Naive thymus-derived CD8-positive, alpha-beta T cell (primary cell): Measurements from ENCODE around the gene CPT1B. TPM values are rescaled to one million over a fixed set of nuclear protein-coding genes. Genes with fewer than 3 reads are reported as not detected.
A peak's percentile ranks its signal among the peaks of the same experiment; 100 is the strongest.
"Not testable (repeated sequence)": the region's sequence is repeated elsewhere in the genome, so short reads cannot be mapped to it uniquely, and the experiment has no call there.

ENCODE experiments used
- ATAC-seq, 2 donors: fragments of 150-1000 bp; cut with Tn5 transposase in 1 of 2; sonication (Bioruptor Pico), chemical (Tn5 transposase) in 1 of 2; 1 replicate in 1 of 2; 2 replicates in 1 of 2; pipeline ENCODE4 v1.10.0; 2021; ENCODE audit warnings: mild to moderate bottlenecking in 2 of 2, moderate library complexity in 2 of 2
- POLR2A ChIA-PET: fragments of 350-600 bp; sonication (Branson Sonifier 250); formaldehyde crosslinking; loops from one replicate; lab custom pipeline; 2021; ENCODE audit warnings: antibody characterized with exemption; lab: Charles Lee
- DNase-seq, 10 donors: peaks; one replicate each; pipeline versions ENCODE4 v3.0.0 to v3.0.0-alpha.2; 2020 to 2022
- H3K27ac Mint-ChIP-seq, 10 donors: one replicate each; pipeline ENCODE4 v1.8.0; 2020 to 2022; ENCODE audit warnings: mild to moderate bottlenecking in 10 of 10, mixed read lengths in 10 of 10, moderate library complexity in 4 of 10, inconsistent platforms in 1 of 10
- H3K27me3 Mint-ChIP-seq, 5 donors: one replicate each; pipeline ENCODE4 v1.8.0; 2021 to 2022; ENCODE audit warnings: mixed read lengths in 5 of 5
- H3K36me3 Mint-ChIP-seq, 3 donors: one replicate each; pipeline ENCODE4 v1.8.0; 2020 to 2022; ENCODE audit warnings: mixed read lengths in 3 of 3, mild to moderate bottlenecking in 2 of 3, inconsistent platforms in 1 of 3
- H3K4me1 Mint-ChIP-seq, 4 donors: one replicate each; pipeline ENCODE4 v1.8.0; 2021 to 2022; ENCODE audit warnings: mixed read lengths in 4 of 4
- H3K4me3 Mint-ChIP-seq, 10 donors: one replicate each; pipeline ENCODE4 v1.8.0; 2020 to 2022; ENCODE audit warnings: mild to moderate bottlenecking in 10 of 10, mixed read lengths in 10 of 10, moderate library complexity in 6 of 10, inconsistent platforms in 1 of 10
- H3K9me3 Mint-ChIP-seq, 9 donors: one replicate each; pipeline ENCODE4 v1.8.0; 2020 to 2022; ENCODE audit warnings: mixed read lengths in 9 of 9, mild to moderate bottlenecking in 3 of 9, inconsistent platforms in 1 of 9, moderate library complexity in 1 of 9
- polyA plus RNA-seq, 3 donors: library from polyadenylated mRNA; unstranded; fragments of 300-500 nt; fragmentation: Illumina TruSeq; gene quantifications; one replicate each; pipeline ENCODE4 v1.2.3, GENCODE V29; 2021
- total RNA-seq, 8 experiments: library from RNA in 2 of 8; stranded (reverse) in 2 of 8; gene quantifications; one replicate each; pipeline ENCODE4 v1.2.3 and lab custom pipeline; 2021 to 2026

The CPT1B gene
- total and polyA plus RNA-seq, 5 experiments from 2014 or later, result 0.23 to 97.5 (median 48.0) TPM; not detected in 1

DNA sequence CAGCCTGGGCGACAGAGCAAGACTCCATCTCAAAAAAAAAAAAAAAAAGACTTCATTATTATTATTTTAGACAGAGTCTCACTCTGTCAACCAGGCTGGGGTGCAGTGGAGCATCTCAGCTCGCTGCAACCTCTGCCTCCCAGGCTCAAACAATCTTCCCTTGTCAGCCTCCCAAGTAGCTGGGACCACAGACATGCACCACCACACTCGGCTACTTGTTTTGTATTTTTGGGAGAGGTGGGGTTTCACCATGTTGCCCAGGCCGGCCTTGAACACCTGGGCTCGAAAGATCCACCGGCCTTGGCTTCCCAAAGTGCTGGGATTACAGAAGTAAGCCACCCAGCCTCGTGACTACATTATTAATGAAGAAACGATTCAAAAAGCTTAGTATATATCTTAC, 43.1 kb downstream of the CPT1B start:
- no peak overlapping the region for H3K4me3 Mint-ChIP-seq
- H3K36me3 Mint-ChIP-seq, result no peaks in the 10 kb centered on the region
- ATAC-seq (no peak), DNase-seq (no peak)
- H3K27me3 Mint-ChIP-seq, result peaks cover 0 to 11% (median 0%) of the 10 kb centered on the region in 5 donors
- no peaks in the 10 kb centered on the region for H3K9me3 Mint-ChIP-seq
- POLR2A ChIA-PET, result interaction anchor here (2.0 to 7.5 kb wide), 2 partner anchors 8 to 13 kb away, joined by 6 to 121 read pairs; partner anchors contain the start of genes SCO2 and TYMP
- H3K27ac Mint-ChIP-seq, result no peak overlapping the region
- peaks cover 12 to 51% (median 27%) of the 10 kb centered on the region in 4 donors for H3K4me1 Mint-ChIP-seq

- H3K27me3 Mint-ChIP-seq, result peaks cover 0 to 11% (median 0%) of the 10 kb centered on the region in 5 donors
- ATAC-seq, H3K36me3 Mint-ChIP-seq, H3K9me3 Mint-ChIP-seq: not testable (repeated sequence)
- DNase-seq, result peak in 1 of 10 donors; percentile 42
- POLR2A ChIA-PET, result interaction anchor here (1.2 to 7.5 kb wide), 3 partner anchors 7 to 26 kb away, joined by 5 to 121 read pairs (median 6); partner anchors contain the start of genes LMF2, NCAPH2, SCO2 and TYMP
- H3K4me1 Mint-ChIP-seq, result peaks cover 10 to 42% (median 18%) of the 10 kb centered on the region in 4 donors
- H3K4me3 Mint-ChIP-seq, result peak overlapping the region in 3 of 10 donors; percentile 26 to 71 (median 33)
- peak overlapping the region in 4 of 10 donors; percentile 35 to 89 (median 82) for H3K27ac Mint-ChIP-seq
Measured at GRCh38 chr22:50533856-50534711, 44.1 kb downstream of the CPT1B start.

GRCh38 chr22:50532824-50533796, 45.1 kb downstream of the CPT1B start:
- Mint-ChIP-seq H3K4me3 (peak overlapping the region; percentile 28 to 90 (median 58)), H3K9me3 (no peaks in the 10 kb centered on the region), H3K27me3 (peaks cover 0 to 11% (median 0%) of the 10 kb centered on the region in 5 donors), H3K27ac (peak overlapping the region in 5 of 10 donors; percentile 59 to 89 (median 88)), H3K4me1 (peaks cover 14 to 46% (median 23%) of the 10 kb centered on the region in 4 donors), H3K36me3 (no peaks in the 10 kb centered on the region)
- DNase-seq (peak in 1 of 10 donors; percentile 30), ATAC-seq (no peak)
- POLR2A ChIA-PET, result interaction anchor here (0.6 to 2.3 kb wide), 8 partner anchors 7 to 341 kb away, joined by 3 to 12 read pairs (median 5); partner anchors contain the start of genes KLHDC7B, LMF2 and NCAPH2

DNA sequence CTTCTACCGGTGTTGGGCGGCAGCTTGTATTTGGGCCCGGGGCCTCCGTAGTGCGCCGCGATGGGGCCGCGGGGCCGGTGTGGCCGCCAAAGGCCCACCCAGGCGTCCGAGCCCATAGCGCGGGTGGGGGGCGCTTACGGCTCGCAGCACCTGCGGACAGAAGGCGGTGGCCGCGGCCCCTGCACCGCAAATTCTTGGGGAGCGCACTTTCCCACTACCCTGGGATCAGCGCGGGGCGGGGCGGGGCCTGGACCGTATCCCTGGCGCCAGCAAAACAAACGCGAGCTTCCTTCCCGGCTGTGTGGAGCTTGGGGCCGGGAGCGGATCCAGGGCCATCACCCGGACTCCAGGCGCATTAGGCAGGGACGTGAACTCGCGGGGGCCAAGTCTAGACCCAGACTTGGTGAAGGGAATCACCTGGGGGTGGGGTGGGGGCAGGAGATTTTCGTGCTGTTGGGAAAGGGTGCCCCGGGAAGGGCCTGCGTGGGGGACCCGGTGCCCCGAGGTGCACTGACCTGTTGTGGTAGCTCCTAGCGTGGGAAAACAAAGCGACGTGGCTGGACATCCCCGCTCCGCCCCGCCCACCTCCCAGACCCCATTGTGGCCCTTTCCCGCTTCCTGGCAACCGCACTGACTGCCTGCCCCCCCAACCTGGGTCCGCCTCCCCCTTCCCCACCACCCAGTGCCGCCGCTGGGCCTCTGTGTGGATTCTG, 46.1 kb downstream of the CPT1B start:
- DNase-seq, result peak in 1 of 10 donors; percentile 60
- H3K4me1 Mint-ChIP-seq, result peaks cover 16 to 47% (median 28%) of the 10 kb centered on the region in 4 donors

DNA sequence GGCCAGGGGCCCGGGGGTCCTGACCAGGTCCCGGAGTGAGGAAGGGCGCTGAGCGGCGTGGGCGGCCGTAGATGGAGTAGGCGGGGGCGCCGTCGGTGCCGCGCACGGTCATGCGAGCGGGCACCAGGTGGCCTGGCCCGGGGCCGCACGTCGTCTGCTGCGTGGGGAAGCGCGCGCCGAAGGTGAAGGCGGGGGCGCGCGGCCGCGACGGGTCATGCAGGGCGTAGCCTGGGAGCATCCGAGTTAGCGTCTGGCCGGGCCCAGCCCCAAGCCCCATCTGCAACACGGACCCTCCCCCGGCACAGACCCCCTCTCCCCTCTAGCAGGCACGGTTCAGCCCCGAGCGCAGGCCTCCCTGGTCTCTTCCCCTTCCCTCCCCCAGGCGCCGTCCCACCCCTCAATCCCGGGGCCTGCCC, 46.7 kb downstream of the CPT1B start:
- H3K27me3 Mint-ChIP-seq, result peaks cover 0 to 11% (median 0%) of the 10 kb centered on the region in 5 donors
- peaks cover 20 to 50% (median 33%) of the 10 kb centered on the region in 4 donors for H3K4me1 Mint-ChIP-seq
- DNase-seq (peak in 4 of 10 donors; percentile 34 to 71 (median 58)), ATAC-seq (peak; percentile 44 to 56)
- H3K4me3 Mint-ChIP-seq, result peak overlapping the region; percentile 79 to 91 (median 88)
- H3K9me3 Mint-ChIP-seq, result no peaks in the 10 kb centered on the region
- POLR2A ChIA-PET, result interaction anchor here (0.6 to 2.3 kb wide), 7 partner anchors 8 to 90 kb away, joined by 3 to 12 read pairs (median 4); no protein-coding TSS in a partner anchor
- H3K27ac Mint-ChIP-seq, result peak overlapping the region in 7 of 10 donors; percentile 90 to 97 (median 95)
- H3K36me3 Mint-ChIP-seq, result no peaks in the 10 kb centered on the region

More for the DNA sequence above, 46.1 kb downstream of the CPT1B start:
- H3K4me3 Mint-ChIP-seq, result peak overlapping the region; percentile 28 to 91 (median 85)
- POLR2A ChIA-PET, result interaction anchor here (0.6 to 2.3 kb wide), 11 partner anchors 8 to 290 kb away, joined by 3 to 12 read pairs (median 4); partner anchors contain the start of genes LMF2 and NCAPH2
- peak overlapping the region in 6 of 10 donors; percentile 43 to 90 (median 88) for H3K27ac Mint-ChIP-seq
- H3K9me3 Mint-ChIP-seq, result no peaks in the 10 kb centered on the region
- H3K36me3 Mint-ChIP-seq, result no peaks in the 10 kb centered on the region
- H3K27me3 Mint-ChIP-seq, result peaks cover 0 to 11% (median 0%) of the 10 kb centered on the region in 5 donors
- no peak for ATAC-seq

GRCh38 chr22:50530877-50531545, 47.2 kb downstream of the CPT1B start:
- Mint-ChIP-seq H3K4me1 (peaks cover 20 to 50% (median 34%) of the 10 kb centered on the region in 4 donors), H3K27me3 (peaks cover 0 to 11% (median 0%) of the 10 kb centered on the region in 5 donors), H3K27ac (peak overlapping the region; percentile 80 to 97 (median 91)), H3K9me3 (no peaks in the 10 kb centered on the region), H3K4me3 (peak overlapping the region; percentile 79 to 91 (median 88)), H3K36me3 (no peaks in the 10 kb centered on the region)
- DNase-seq (peak in 8 of 10 donors; percentile 47 to 76 (median 60)), ATAC-seq (peak; percentile 28 to 55)
- POLR2A ChIA-PET, result interaction anchor here (1.3 to 2.3 kb wide), 4 partner anchors 9 to 67 kb away, joined by 3 to 12 read pairs (median 5); no protein-coding TSS in a partner anchor

DNA sequence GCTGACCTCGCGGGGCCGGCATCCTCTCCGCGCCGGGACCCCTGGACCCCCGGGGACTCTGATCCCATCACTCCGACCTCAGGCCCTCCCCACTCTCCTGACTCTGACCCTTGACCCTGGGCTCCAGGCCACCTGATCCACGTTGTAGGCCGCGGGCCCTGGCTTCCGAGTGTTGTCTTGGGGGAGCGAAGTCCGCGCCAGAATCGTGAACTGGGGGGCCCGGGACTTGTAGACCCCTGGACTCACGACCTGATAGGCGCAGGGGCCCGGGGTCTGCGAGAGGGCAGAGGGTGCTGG, 47.7 kb downstream of the CPT1B start:
- Mint-ChIP-seq H3K27me3 (peaks cover 0 to 11% (median 0%) of the 10 kb centered on the region in 5 donors), H3K36me3 (no peaks in the 10 kb centered on the region), H3K4me3 (peak overlapping the region; percentile 68 to 91 (median 86)), H3K27ac (peak overlapping the region in 7 of 10 donors; percentile 55 to 97 (median 78)), H3K9me3 (no peaks in the 10 kb centered on the region), H3K4me1 (peaks cover 20 to 50% (median 34%) of the 10 kb centered on the region in 4 donors)
- POLR2A ChIA-PET, result interaction anchor here (2.3 kb wide), 1 partner anchor 9 kb away, joined by 12 read pairs; no protein-coding TSS in a partner anchor
- DNase-seq (no peak), ATAC-seq (no peak)

- no peaks in the 10 kb centered on the region for H3K9me3 Mint-ChIP-seq
- DNase-seq (peak in 7 of 10 donors; percentile 37 to 66 (median 47)), ATAC-seq (no peak)
- H3K27me3 Mint-ChIP-seq, result peaks cover 0 to 11% (median 0%) of the 10 kb centered on the region in 5 donors
- H3K4me3 Mint-ChIP-seq, result peak within 1 kb of the TSS; percentile 79 to 91 (median 88)
- H3K4me1 Mint-ChIP-seq, result peaks cover 20 to 48% (median 34%) of the 10 kb centered on the region in 4 donors
- POLR2A ChIA-PET, result interaction anchor here (0.6 to 6.6 kb wide), 8 partner anchors 8 to 188 kb away, joined by 3 to 121 read pairs (median 9); partner anchors contain the start of genes KLHDC7B, LMF2 and NCAPH2
- peak within 1 kb of the TSS in 9 of 10 donors; percentile 86 to 97 (median 92) for H3K27ac Mint-ChIP-seq
- no peaks in the 10 kb centered on the region for H3K36me3 Mint-ChIP-seq
Measured at GRCh38 chr22:50529897-50530579, 48.2 kb downstream of the CPT1B start, which contains the start of gene TYMP. TSS of gene TYMP (minus strand) at chr22:50530012. CDS start at chr22:50529709, 303 bp downstream.

DNA sequence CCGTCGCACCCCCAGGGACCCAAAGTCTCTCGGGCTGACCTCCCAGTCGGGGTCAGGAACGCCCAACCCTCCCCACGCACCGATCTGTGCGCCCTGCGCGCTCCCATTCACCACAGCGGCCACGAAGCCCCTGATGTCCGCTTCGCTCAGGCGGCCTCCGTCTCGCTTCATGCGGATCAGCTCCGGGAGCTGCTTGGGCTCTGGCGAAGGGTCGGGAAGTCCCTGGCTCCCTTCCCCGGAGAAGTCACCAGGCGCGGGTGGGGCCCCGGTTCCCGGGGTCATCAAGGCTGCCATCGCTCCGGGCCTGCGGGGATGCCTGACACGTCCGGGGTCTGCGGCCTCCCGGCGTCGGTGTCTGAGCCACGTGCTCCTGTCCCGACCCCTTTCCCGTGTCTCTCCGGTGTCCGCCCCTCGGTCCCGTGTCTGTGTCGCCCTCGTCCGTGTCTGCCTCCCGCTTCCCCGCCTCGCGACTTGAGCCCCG, 48.8 kb downstream of the CPT1B start:
- peak overlapping the region in 8 of 10 donors; percentile 14 to 90 (median 40) for H3K4me3 Mint-ChIP-seq
- ATAC-seq, result no peak
- peak overlapping the region in 4 of 10 donors; percentile 9 to 81 (median 26) for H3K27ac Mint-ChIP-seq
- H3K4me1 Mint-ChIP-seq, result peaks cover 22 to 50% (median 39%) of the 10 kb centered on the region in 4 donors
- no peaks in the 10 kb centered on the region for H3K36me3 Mint-ChIP-seq
- peaks cover 0 to 11% (median 0%) of the 10 kb centered on the region in 5 donors for H3K27me3 Mint-ChIP-seq
- peak in 2 of 10 donors; percentile 25 to 63 for DNase-seq
- H3K9me3 Mint-ChIP-seq, result no peaks in the 10 kb centered on the region
- POLR2A ChIA-PET, result interaction anchor here (0.6 to 6.6 kb wide), 8 partner anchors 9 to 339 kb away, joined by 3 to 121 read pairs (median 9); partner anchors contain the start of genes KLHDC7B, LMF2 and NCAPH2
